GM11168 (cell line): Measurements from ENCODE around the gene MCAM.

Source experiments
- in situ Hi-C: fragments of 300-500 bp; cut with MboI; formaldehyde crosslinking; loops from one replicate; pipeline ENCODE4 v1.12.0; 2022; ENCODE audit warnings: low sequenced_read_pairs; ENCODE audit not compliant: unreplicated experiment

The MCAM gene

GRCh38 chr11:119346605-119347004, 29.7 kb upstream of the MCAM start, which contains the start of gene MFRP:
Gene MFRP (minus strand): TSS chr11:119346705. CDS start chr11:119346513, 192 bp downstream.
- in situ Hi-C loops = no loop called here

GRCh38 chr11:119345685-119346084, 28.8 kb upstream of the MCAM start:
- in situ Hi-C loops = no loop called here

- in situ Hi-C loops = no loop called here
Measured at GRCh38 chr11:119344291-119345010, 27.5 kb upstream of the MCAM start.

GRCh38 chr11:119343726-119344125, 26.8 kb upstream of the MCAM start:
- in situ Hi-C loops = no loop called here

GRCh38 chr11:119342362-119343130, 25.6 kb upstream of the MCAM start:
- in situ Hi-C loops = no loop called here

GRCh38 chr11:119342023-119342300, 25.0 kb upstream of the MCAM start:
- in situ Hi-C loops = no loop called here

- in situ Hi-C loops = no loop called here
Measured at GRCh38 chr11:119341222-119342022, 24.5 kb upstream of the MCAM start.

- in situ Hi-C loops = no loop called here
Measured at GRCh38 chr11:119340335-119341221, 23.6 kb upstream of the MCAM start, which contains the start of gene C1QTNF5. Gene C1QTNF5 (minus strand): TSS chr11:119340883. CDS start chr11:119340397, 486 bp downstream.

- in situ Hi-C loops = no loop called here
Measured at GRCh38 chr11:119339589-119340334, 22.8 kb upstream of the MCAM start.

- in situ Hi-C loops = no loop called here
Measured at GRCh38 chr11:119338965-119339588, 22.1 kb upstream of the MCAM start.

- in situ Hi-C loops = no loop called here
Measured at GRCh38 chr11:119338318-119338890, 21.5 kb upstream of the MCAM start.

GRCh38 chr11:119337581-119338317, 20.8 kb upstream of the MCAM start:
- in situ Hi-C loops = no loop called here

- in situ Hi-C loops = no loop called here
Measured at GRCh38 chr11:119336744-119337469, 20.0 kb upstream of the MCAM start.

GRCh38 chr11:119335655-119336543, 19.0 kb upstream of the MCAM start:
- in situ Hi-C loops = no loop called here

- in situ Hi-C loops = no loop called here
Measured at GRCh38 chr11:119335091-119335654, 18.2 kb upstream of the MCAM start.
